Thyroid gland (tissue), 4 donors: ENCODE results near the gene TRMU. TPM values are rescaled to one million over a fixed set of nuclear protein-coding genes. Genes with fewer than 3 reads are reported as not detected.

Source experiments
- DNase-seq, 2 donors: peaks; one replicate each; pipeline ENCODE4 v3.0.0-alpha.2; 2019
- H3K27ac ChIP-seq, 3 donors: fragments of 200-600 bp; sonication (generic); 1 replicate in 2 of 3; 2 replicates in 1 of 3; pipeline ENCODE4 v1.5.1; 2016 to 2019; ENCODE audit warnings: mild to moderate bottlenecking in 1 of 3, moderate library complexity in 1 of 3
- H3K27me3 ChIP-seq: fragments of 200-600 bp; sonication (generic); one replicate; pipeline ENCODE4 v1.5.1; 2019
- H3K36me3 ChIP-seq, 2 donors: fragments of 200-600 bp; sonication (generic); one replicate each; pipeline ENCODE4 v1.5.1; 2016 to 2019
- H3K4me1 ChIP-seq, 2 donors: fragments of 200-600 bp; sonication (generic); one replicate each; pipeline ENCODE4 v1.5.1; 2017 to 2019
- H3K4me3 ChIP-seq, 3 donors: fragments of 200-600 bp; sonication (generic); replicated peaks in 1 of 3; 1 replicate in 2 of 3; 2 replicates in 1 of 3; pipeline ENCODE4 v1.5.1; 2016; ENCODE audit warnings: mild to moderate bottlenecking in 1 of 3
- H3K9me3 ChIP-seq: fragments of 200-600 bp; sonication (generic); one replicate; pipeline ENCODE4 v1.5.1; 2017
- POLR2A ChIP-seq, 2 donors: fragments of 450-650 bp; IDR thresholded peaks; one replicate each; pipeline ENCODE4 v1.6.1; 2017; ENCODE audit warnings: antibody characterized with exemption in 2 of 2, mild to moderate bottlenecking in 2 of 2, moderate library complexity in 1 of 2
- WGBS, 2 donors: methylation state at CpG; one replicate each; pipeline ENCODE4 v1.1.5; 2017; 5-methylcytosine and 5-hydroxymethylcytosine counted together
- intact Hi-C: fragments of 100-400 bp; cut with DNase I; formaldehyde crosslinking; loops from one replicate; pipeline ENCODE4 v1.15.1; 2023
- total RNA-seq, 4 donors: library from RNA; depleted of rRNA; stranded (reverse); fragments of >200 nt; gene quantifications; one replicate each; pipeline ENCODE4 v1.2.3, GENCODE V29; 2016
- TF ChIP-seq, protein P1 (sequence below), 6 experiments: fragments of 200-600 bp in 3 of 6; fragments of 450-650 bp in 3 of 6; sonication (generic) in 3 of 6; IDR thresholded peaks; one replicate each; pipeline ENCODE4 v1.5.1; 2016 to 2019; ENCODE audit warnings: antibody characterized with exemption in 6 of 6, mild to moderate bottlenecking in 2 of 6, inconsistent platforms in 1 of 6, moderate library complexity in 1 of 6

The TRMU gene
- total RNA-seq, 4 donors from 2014 or later = 30.7 to 113 (median 49.0) TPM

GRCh38 chr22:46363611-46364321 is 28.3 kb downstream of the TRMU start:
- no peak overlapping the region for H3K27ac ChIP-seq
- 86 to 93% methylated on average over 6 to 31 of the region's 35 CpGs for WGBS, 2 donors
- H3K27me3 ChIP-seq = no peaks in the 10 kb centered on the region
- no peak overlapping the region for H3K4me3 ChIP-seq
- peaks cover 0 to 26% of the 10 kb centered on the region in 2 donors for H3K36me3 ChIP-seq
- no peak for DNase-seq
- TF ChIP-seq, protein P1, sequence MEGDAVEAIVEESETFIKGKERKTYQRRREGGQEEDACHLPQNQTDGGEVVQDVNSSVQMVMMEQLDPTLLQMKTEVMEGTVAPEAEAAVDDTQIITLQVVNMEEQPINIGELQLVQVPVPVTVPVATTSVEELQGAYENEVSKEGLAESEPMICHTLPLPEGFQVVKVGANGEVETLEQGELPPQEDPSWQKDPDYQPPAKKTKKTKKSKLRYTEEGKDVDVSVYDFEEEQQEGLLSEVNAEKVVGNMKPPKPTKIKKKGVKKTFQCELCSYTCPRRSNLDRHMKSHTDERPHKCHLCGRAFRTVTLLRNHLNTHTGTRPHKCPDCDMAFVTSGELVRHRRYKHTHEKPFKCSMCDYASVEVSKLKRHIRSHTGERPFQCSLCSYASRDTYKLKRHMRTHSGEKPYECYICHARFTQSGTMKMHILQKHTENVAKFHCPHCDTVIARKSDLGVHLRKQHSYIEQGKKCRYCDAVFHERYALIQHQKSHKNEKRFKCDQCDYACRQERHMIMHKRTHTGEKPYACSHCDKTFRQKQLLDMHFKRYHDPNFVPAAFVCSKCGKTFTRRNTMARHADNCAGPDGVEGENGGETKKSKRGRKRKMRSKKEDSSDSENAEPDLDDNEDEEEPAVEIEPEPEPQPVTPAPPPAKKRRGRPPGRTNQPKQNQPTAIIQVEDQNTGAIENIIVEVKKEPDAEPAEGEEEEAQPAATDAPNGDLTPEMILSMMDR (IDR thresholded peaks at IDR 0.05) = no peak
- TF ChIP-seq POLR2A (IDR thresholded peaks at IDR 0.05) = no peak
- no peaks in the 10 kb centered on the region for H3K9me3 ChIP-seq
- intact Hi-C loops = no loop called here
- no peaks in the 10 kb centered on the region for H3K4me1 ChIP-seq

DNA sequence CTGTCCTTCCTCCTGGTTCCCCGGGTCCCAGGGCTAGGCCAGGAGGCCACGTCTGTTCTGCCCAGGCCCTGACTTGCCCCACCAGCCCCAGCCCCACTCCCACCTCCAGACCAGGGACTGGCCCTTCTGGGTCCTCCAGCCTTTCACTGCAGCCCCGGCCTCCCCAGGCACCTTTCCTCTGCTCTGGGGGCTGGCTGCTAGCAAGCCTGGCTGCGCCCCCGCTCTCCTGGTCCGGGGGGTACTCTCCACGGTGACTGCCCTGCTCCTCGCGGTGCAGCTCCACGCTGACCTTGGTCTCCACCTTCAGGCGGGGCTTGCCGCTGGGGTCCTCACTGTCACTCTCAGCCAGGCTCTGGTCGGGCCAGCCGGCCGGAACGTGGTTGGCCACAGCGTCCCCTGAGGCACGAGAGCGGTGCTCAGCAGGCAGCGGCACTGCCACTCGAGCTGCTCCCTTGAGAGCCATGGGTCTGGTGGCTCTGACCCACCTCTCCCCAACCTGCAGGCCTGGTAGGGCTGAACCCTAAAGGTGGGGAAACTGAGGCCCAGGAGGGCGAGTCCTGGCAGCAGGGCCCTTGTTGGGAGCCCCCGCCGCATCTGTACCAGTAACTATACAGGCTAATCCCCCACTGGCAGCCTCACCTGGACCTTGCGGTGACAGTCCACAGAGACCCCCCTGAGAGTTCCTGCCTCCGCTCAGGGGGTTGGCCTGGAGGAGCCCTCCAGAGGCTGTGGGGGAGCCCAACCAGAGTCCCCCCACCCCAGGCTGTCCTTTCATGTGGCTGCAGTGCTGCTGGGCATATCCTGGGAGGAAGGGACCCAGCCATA is 29.0 kb downstream of the TRMU start:
- peak in 1 of 2 donors; percentile 44 for DNase-seq
- Histone ChIP-seq H3K4me1 (no peaks in the 10 kb centered on the region), H3K36me3 (peaks cover 0 to 26% of the 10 kb centered on the region in 2 donors), H3K27me3 (no peaks in the 10 kb centered on the region), H3K4me3 (no peak overlapping the region), H3K9me3 (no peaks in the 10 kb centered on the region), H3K27ac (no peak overlapping the region)
- no peak for TF ChIP-seq POLR2A (IDR thresholded peaks at IDR 0.05)
- TF ChIP-seq, protein P1 (IDR thresholded peaks at IDR 0.05) = no peak
- intact Hi-C loops = loop anchor here (5.0 kb wide), 1 partner anchor 178 kb away; no protein-coding TSS in a partner anchor
- 61 to 78% methylated on average over 7 to 16 of the region's 26 CpGs for WGBS, 2 donors

GRCh38 chr22:46365166-46365624 is 29.7 kb downstream of the TRMU start:
- H3K36me3 ChIP-seq = peaks cover 0 to 26% of the 10 kb centered on the region in 2 donors
- peaks cover 0 to under 1% of the 10 kb centered on the region in 2 donors for H3K4me1 ChIP-seq
- no peak for DNase-seq
- TF ChIP-seq, protein P1 (IDR thresholded peaks at IDR 0.05) = no peak
- no peak for TF ChIP-seq POLR2A (IDR thresholded peaks at IDR 0.05)
- no peak overlapping the region for H3K4me3 ChIP-seq
- 90 to 97% methylated on average over 18 to 21 of the region's 22 CpGs for WGBS, 2 donors
- H3K27ac ChIP-seq = no peak overlapping the region
- H3K9me3 ChIP-seq = no peaks in the 10 kb centered on the region
- H3K27me3 ChIP-seq = no peaks in the 10 kb centered on the region
- intact Hi-C loops = loop anchor here (5.0 kb wide), 1 partner anchor 177 kb away; no protein-coding TSS in a partner anchor

DNA sequence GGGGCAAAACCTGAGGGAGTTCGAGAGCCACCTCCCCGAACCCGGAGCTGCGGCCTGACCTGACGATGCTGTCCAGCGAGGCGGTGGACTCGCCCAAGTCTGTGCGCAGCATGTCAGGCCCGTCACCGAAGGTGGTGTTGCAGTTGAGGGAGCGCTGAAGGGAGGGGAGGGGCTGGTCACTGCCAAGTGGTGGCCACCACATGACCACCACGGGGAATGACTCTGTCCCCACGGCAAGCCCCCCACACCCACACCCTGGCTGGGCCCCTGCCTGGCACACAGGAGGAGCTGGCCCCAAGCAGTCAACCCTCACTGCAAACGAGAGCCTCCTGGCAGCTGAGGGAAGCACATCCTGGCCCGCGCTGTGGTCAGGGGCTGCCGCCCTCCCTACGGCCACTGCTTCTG is 30.8 kb downstream of the TRMU start:
- Histone ChIP-seq H3K9me3 (no peaks in the 10 kb centered on the region), H3K36me3 (peaks cover 0 to 26% of the 10 kb centered on the region in 2 donors), H3K27ac (no peak overlapping the region), H3K4me1 (peaks cover 8 to 11% of the 10 kb centered on the region in 2 donors), H3K4me3 (no peak overlapping the region), H3K27me3 (no peaks in the 10 kb centered on the region)
- TF ChIP-seq, protein P1 (IDR thresholded peaks at IDR 0.05) = no peak
- TF ChIP-seq POLR2A (IDR thresholded peaks at IDR 0.05) = no peak
- WGBS, 2 donors = 84 to 92% methylated on average over 12 to 14 of the region's 19 CpGs
- no peak for DNase-seq
- intact Hi-C loops = loop anchor here (5.0 kb wide), 1 partner anchor 176 kb away; no protein-coding TSS in a partner anchor
